Measurements from ENCODE around the gene SEMA3D.

The SEMA3D gene

DNA sequence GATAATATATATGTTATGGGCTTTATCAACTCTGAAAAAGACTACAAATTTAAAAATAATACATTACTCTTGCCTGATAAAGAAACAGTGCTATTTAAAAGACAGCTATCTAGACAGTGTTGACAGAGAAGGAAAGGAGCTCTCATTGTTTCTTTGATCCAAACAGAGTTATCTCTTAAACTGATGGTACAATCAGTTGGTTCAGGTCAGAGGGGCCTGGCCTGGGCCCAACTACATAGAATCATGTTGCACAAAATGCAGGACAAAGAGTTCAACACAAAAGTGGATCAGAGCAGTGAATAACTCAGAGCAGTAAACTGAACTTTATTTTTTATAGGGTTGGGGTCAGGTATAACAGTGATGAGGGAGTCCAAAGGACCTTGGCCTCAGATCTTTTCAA is 33.8 kb upstream of the SEMA3D start:
- Histone ChIP-seq H3K36me3 (ENCODE audit: control insufficient read depth, insufficient read depth, low read length) (no peaks in the 10 kb centered on the region), H3K4me2 (ENCODE audit: low read length) (no peak overlapping the region), H3K9ac (no peak overlapping the region), H3K27ac (no peak overlapping the region), H3K27me3 (ENCODE audit: control insufficient read depth, insufficient read depth, low read length) (no peaks in the 10 kb centered on the region), H3K9me3 (ENCODE audit: control insufficient read depth, low read length) (no peaks in the 10 kb centered on the region), H3K4me1 (no peaks in the 10 kb centered on the region), H2AFZ (no peak overlapping the region), H3K79me2 (no peaks in the 10 kb centered on the region), H3K4me3 (ENCODE audit: low read depth, low read length) (no peak overlapping the region)
- TF ChIP-seq, protein P1, sequence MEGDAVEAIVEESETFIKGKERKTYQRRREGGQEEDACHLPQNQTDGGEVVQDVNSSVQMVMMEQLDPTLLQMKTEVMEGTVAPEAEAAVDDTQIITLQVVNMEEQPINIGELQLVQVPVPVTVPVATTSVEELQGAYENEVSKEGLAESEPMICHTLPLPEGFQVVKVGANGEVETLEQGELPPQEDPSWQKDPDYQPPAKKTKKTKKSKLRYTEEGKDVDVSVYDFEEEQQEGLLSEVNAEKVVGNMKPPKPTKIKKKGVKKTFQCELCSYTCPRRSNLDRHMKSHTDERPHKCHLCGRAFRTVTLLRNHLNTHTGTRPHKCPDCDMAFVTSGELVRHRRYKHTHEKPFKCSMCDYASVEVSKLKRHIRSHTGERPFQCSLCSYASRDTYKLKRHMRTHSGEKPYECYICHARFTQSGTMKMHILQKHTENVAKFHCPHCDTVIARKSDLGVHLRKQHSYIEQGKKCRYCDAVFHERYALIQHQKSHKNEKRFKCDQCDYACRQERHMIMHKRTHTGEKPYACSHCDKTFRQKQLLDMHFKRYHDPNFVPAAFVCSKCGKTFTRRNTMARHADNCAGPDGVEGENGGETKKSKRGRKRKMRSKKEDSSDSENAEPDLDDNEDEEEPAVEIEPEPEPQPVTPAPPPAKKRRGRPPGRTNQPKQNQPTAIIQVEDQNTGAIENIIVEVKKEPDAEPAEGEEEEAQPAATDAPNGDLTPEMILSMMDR (IDR thresholded peaks at IDR 0.05): no peak

GRCh38 chr7:85220023-85220422 is 33.2 kb upstream of the SEMA3D start:
- H3K4me2 ChIP-seq (ENCODE audit: low read length): no peak overlapping the region

DNA sequence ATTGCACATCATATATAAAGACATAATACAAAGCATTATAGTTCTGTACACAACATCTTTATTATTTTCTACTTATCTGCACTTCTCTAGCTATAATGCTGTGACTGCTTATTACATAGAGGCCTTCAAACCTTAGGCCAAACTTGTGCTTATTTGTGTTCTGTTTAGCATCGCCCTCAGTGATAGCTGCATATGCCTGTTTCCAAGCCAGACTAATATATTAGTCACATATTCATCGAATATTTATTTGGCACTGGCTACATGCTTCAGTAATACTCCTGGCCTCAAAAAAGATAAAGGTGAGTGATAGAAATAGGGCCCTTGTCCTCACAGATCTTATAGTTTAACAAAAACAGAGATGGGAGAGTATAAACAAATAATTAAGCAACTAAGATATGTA is 30.2 kb upstream of the SEMA3D start:
- Histone ChIP-seq H3K27ac (no peak overlapping the region), H3K79me2 (no peaks in the 10 kb centered on the region), H3K9ac (no peak overlapping the region), H3K27me3 (ENCODE audit: control insufficient read depth, insufficient read depth, low read length) (no peaks in the 10 kb centered on the region), H3K9me3 (ENCODE audit: control insufficient read depth, low read length) (no peaks in the 10 kb centered on the region), H2AFZ (no peak overlapping the region), H3K4me1 (no peaks in the 10 kb centered on the region), H3K4me2 (ENCODE audit: low read length) (no peak overlapping the region), H3K4me3 (ENCODE audit: low read depth, low read length) (no peak overlapping the region), H3K36me3 (ENCODE audit: control insufficient read depth, insufficient read depth, low read length) (no peaks in the 10 kb centered on the region)
- TF ChIP-seq, protein P1 (IDR thresholded peaks at IDR 0.05): no peak

More at GRCh38 chr7:85220023-85220422, 33.2 kb upstream of the SEMA3D start:
- Histone ChIP-seq H3K9me3 (ENCODE audit: control insufficient read depth, low read length) (no peaks in the 10 kb centered on the region), H3K4me1 (no peaks in the 10 kb centered on the region), H2AFZ (no peak overlapping the region), H3K4me3 (ENCODE audit: low read depth, low read length) (no peak overlapping the region), H3K9ac (no peak overlapping the region), H3K79me2 (no peaks in the 10 kb centered on the region), H3K36me3 (ENCODE audit: control insufficient read depth, insufficient read depth, low read length) (no peaks in the 10 kb centered on the region), H3K27me3 (ENCODE audit: control insufficient read depth, insufficient read depth, low read length) (no peaks in the 10 kb centered on the region), H3K27ac (no peak overlapping the region)
- TF ChIP-seq, protein P1 (IDR thresholded peaks at IDR 0.05): no peak

DNA sequence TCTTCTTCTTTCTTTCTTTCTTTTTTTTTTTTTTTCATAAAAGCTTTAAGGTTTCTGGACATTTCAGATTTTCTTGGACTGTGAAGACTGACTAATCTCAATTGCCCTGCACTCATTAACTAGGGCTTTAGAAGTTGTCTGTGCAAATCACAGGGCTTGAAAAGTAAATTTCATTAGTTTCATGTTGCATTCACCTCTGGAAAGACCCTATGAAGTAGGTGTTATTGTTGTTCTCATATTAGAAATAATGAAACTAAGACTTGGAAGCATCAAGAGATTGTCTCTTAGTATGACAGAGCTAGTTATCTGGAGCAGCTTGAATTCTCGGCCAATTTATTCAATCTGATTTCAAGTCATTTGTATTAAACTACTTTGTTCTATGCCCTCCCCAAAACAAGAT is 28.2 kb upstream of the SEMA3D start:
- H3K27me3 ChIP-seq (ENCODE audit: control insufficient read depth, insufficient read depth, low read length): no peaks in the 10 kb centered on the region
- H3K79me2 ChIP-seq: no peaks in the 10 kb centered on the region
- no peak overlapping the region for H3K27ac ChIP-seq
- TF ChIP-seq, protein P1 (IDR thresholded peaks at IDR 0.05): no peak
- H3K9ac ChIP-seq: no peak overlapping the region
- no peaks in the 10 kb centered on the region for H3K9me3 ChIP-seq (ENCODE audit: control insufficient read depth, low read length)
- no peaks in the 10 kb centered on the region for H3K4me1 ChIP-seq
- H3K4me3 ChIP-seq (ENCODE audit: low read depth, low read length): no peak overlapping the region
- H2AFZ ChIP-seq: no peak overlapping the region
- no peaks in the 10 kb centered on the region for H3K36me3 ChIP-seq (ENCODE audit: control insufficient read depth, insufficient read depth, low read length)
- no peak overlapping the region for H3K4me2 ChIP-seq (ENCODE audit: low read length)

- H3K4me2 ChIP-seq (ENCODE audit: low read length): no peak overlapping the region
- H3K4me3 ChIP-seq (ENCODE audit: low read depth, low read length): no peak overlapping the region
- H3K4me1 ChIP-seq: no peaks in the 10 kb centered on the region
- TF ChIP-seq, protein P1 (IDR thresholded peaks at IDR 0.05): no peak
- H3K36me3 ChIP-seq (ENCODE audit: control insufficient read depth, insufficient read depth, low read length): no peaks in the 10 kb centered on the region
- H3K9ac ChIP-seq: no peak overlapping the region
- no peaks in the 10 kb centered on the region for H3K9me3 ChIP-seq (ENCODE audit: control insufficient read depth, low read length)
- H3K27me3 ChIP-seq (ENCODE audit: control insufficient read depth, insufficient read depth, low read length): no peaks in the 10 kb centered on the region
- H3K27ac ChIP-seq: no peak overlapping the region
- H3K79me2 ChIP-seq: no peaks in the 10 kb centered on the region
- H2AFZ ChIP-seq: no peak overlapping the region
These were observed 26.6 kb upstream of the SEMA3D start for GRCh38 chr7:85213500-85213899.
